K562 (cell line): ENCODE measurements around the gene DTL. TPM values are rescaled to one million over a fixed set of nuclear protein-coding genes. Genes with fewer than 3 reads are reported as not detected.

ENCODE experiments used
- ATAC-seq: fragments of 200-7000 bp; cut with Tn5 transposase; 3 replicates; pipeline ENCODE4 v1.9.1; 2020; ENCODE audit warnings: moderate library complexity
- BruUV-seq: library from RNA; stranded (reverse); fragments of 400-500 nt; replicated peaks from 2 replicates; lab custom pipeline; 2021; lab: Mats Ljungman, UMichigan
- CTCF ChIA-PET: fragments of 300-600 bp; formaldehyde crosslinking; extraction: SDS; loops from one replicate; lab custom pipeline; 2021; ENCODE audit warnings: low intra/inter-chr PET ratio; lab: Yijun Ruan, JAX
- POLR2A ChIA-PET: fragments of 300-600, 350-650 bp; sonication (Branson Sonifier 250); formaldehyde crosslinking; extraction: SDS; loops from one replicate; lab custom pipeline; 2021; ENCODE audit warnings: antibody characterized with exemption, inconsistent platforms; lab: Yijun Ruan, JAX
- DNase-seq, 4 experiments: peaks; one replicate each; pipeline versions ENCODE4 v3.0.0 to v3.0.0-alpha.2; 2011 to 2018; ENCODE audit warnings: low spot score in 3 of 4, mixed read lengths in 3 of 4; ENCODE audit errors: extremely low read depth in 1 of 4
- FAIRE-seq: peaks from 2 replicates; lab custom pipeline; 2011; peaks lifted over from hg19 to GRCh38; lab: Jason Lieb, UNC
- H2AFZ ChIP-seq: 2 replicates; pipeline ENCODE4 v1.6.0; 2011; ENCODE audit warnings: low read depth, low read length, control low read depth, inconsistent platforms
- H3K27ac ChIP-seq: fragments of 200-600 bp; 3 replicates; pipeline ENCODE4 v1.8.0; 2011; ENCODE audit warnings: low read depth, mild to moderate bottlenecking, control low read depth, inconsistent platforms, low read length, moderate library complexity, mixed read lengths; ENCODE audit errors: extremely low read depth
- H3K27me3 ChIP-seq, 2 experiments: fragments of 300-600 bp in 1 of 2; 2 replicates in 1 of 2; 3 replicates in 1 of 2; pipeline versions ENCODE4 v1.6.0 to v1.8.0; 2011; ENCODE audit warnings: inconsistent platforms in 2 of 2, low read length in 2 of 2, mild to moderate bottlenecking in 1 of 2, mixed read lengths in 1 of 2, moderate library complexity in 1 of 2; ENCODE audit not compliant: control insufficient read depth in 2 of 2, insufficient read depth in 2 of 2
- H3K36me3 ChIP-seq: fragments of 300-600 bp; 3 replicates; pipeline ENCODE4 v1.8.0; 2011; ENCODE audit warnings: mild to moderate bottlenecking, low read length, inconsistent platforms; ENCODE audit not compliant: control insufficient read depth, insufficient read depth
- H3K4me1 ChIP-seq, 2 experiments: fragments of 200-600 bp in 1 of 2; replicated peaks in 1 of 2; 2 replicates in 1 of 2; 3 replicates in 1 of 2; pipeline versions ENCODE4 v1.5.1 to v1.8.0; 2011; ENCODE audit warnings: inconsistent platforms in 2 of 2, low read length in 2 of 2, mild to moderate bottlenecking in 1 of 2, mixed read lengths in 1 of 2, moderate library complexity in 1 of 2; ENCODE audit not compliant: control insufficient read depth in 2 of 2, insufficient read depth in 2 of 2
- H3K4me2 ChIP-seq: 2 replicates; pipeline ENCODE4 v1.6.1; 2011; ENCODE audit warnings: low read length, control low read depth, inconsistent platforms, mixed read lengths; ENCODE audit not compliant: insufficient read depth
- H3K4me3 ChIP-seq: fragments of 200-600 bp; sonication (generic), shearing (Covaris generic); 2 replicates; pipeline ENCODE4 v1.5.1; 2016; ENCODE audit warnings: control low read depth, inconsistent platforms
- H3K79me2 ChIP-seq: fragments of 200-600 bp; 3 replicates; pipeline ENCODE4 v1.8.0; 2011; ENCODE audit warnings: low read length, inconsistent platforms; ENCODE audit not compliant: control insufficient read depth, insufficient read depth
- H3K9ac ChIP-seq, 2 experiments: 2 replicates each; pipeline versions ENCODE4 v1.6.0 to v1.6.1; 2011; ENCODE audit warnings: low read depth in 2 of 2, low read length in 2 of 2, control low read depth in 1 of 2, inconsistent platforms in 1 of 2, mild to moderate bottlenecking in 1 of 2, mixed read lengths in 1 of 2; ENCODE audit not compliant: insufficient read depth in 1 of 2
- H3K9me1 ChIP-seq: one replicate; pipeline ENCODE4 v1.6.0; 2011; ENCODE audit warnings: inconsistent platforms, mild to moderate bottlenecking, low read length, moderate library complexity; ENCODE audit not compliant: control insufficient read depth, insufficient read depth
- H3K9me3 ChIP-seq: replicated peaks from 2 replicates; pipeline ENCODE4 v1.5.1; 2011; ENCODE audit warnings: low read depth, low read length, inconsistent platforms; ENCODE audit not compliant: control insufficient read depth, insufficient read depth
- H4K20me1 ChIP-seq: replicated peaks from 2 replicates; pipeline ENCODE4 v1.6.1; 2011; ENCODE audit warnings: low read length, inconsistent platforms, mixed read lengths; ENCODE audit not compliant: control insufficient read depth, insufficient read depth
- CXXC5 ChIP-seq: fragments of 250-450 bp; sonication (Bioruptor Pico); IDR thresholded peaks from 2 replicates; pipeline ENCODE4 v1.8.0; 2022; ENCODE audit warnings: inconsistent platforms, mild to moderate bottlenecking, moderate library complexity
- NCOA2 ChIP-seq, 2 experiments: fragments of 450-650 bp; IDR thresholded peaks; 2 replicates each; pipeline ENCODE4 v1.6.1; 2018; ENCODE audit warnings: mild to moderate bottlenecking in 2 of 2, moderate library complexity in 1 of 2; ENCODE audit not compliant: partially characterized antibody in 2 of 2
- RAD21 ChIP-seq, 2 experiments: fragments of 250-450 bp in 1 of 2; fragments of 450-650 bp in 1 of 2; sonication (Bioruptor Pico) in 1 of 2; formaldehyde crosslinking in 1 of 2; IDR thresholded peaks in 1 of 2; conservative IDR thresholded peaks in 1 of 2; 2 replicates each; pipeline versions ENCODE4 v1.4.0 to v1.8.0; 2020 to 2022; ENCODE audit warnings: mild to moderate bottlenecking in 2 of 2, moderate library complexity in 1 of 2
- RBBP5 ChIP-seq: fragments of 200-600 bp; sonication (generic); IDR thresholded peaks from 2 replicates; pipeline ENCODE4 v1.6.1; 2012; ENCODE audit warnings: borderline replicate concordance, mild to moderate bottlenecking, low read length, control low read depth, inconsistent platforms; ENCODE audit not compliant: insufficient read depth, poor library complexity, severe bottlenecking
- RFX5 ChIP-seq: IDR thresholded peaks from 2 replicates; pipeline ENCODE4 v1.6.1; 2011; ENCODE audit warnings: low read depth, mild to moderate bottlenecking, improper control_type of control experiment, low read length
- YY1 ChIP-seq, 3 experiments: IDR thresholded peaks; 2 replicates each; pipeline ENCODE4 v1.6.1; 2011; ENCODE audit warnings: low read length in 2 of 3, mild to moderate bottlenecking in 2 of 3, moderate library complexity in 2 of 3, borderline replicate concordance in 1 of 3, control low read depth in 1 of 3, low read depth in 1 of 3; ENCODE audit not compliant: insufficient read depth in 3 of 3, insufficient replicate concordance in 2 of 3, control insufficient read depth in 1 of 3, insufficient read length in 1 of 3; ENCODE audit errors: extremely low read depth in 1 of 3
- ZNF175 ChIP-seq: fragments of 200-800 bp; sonication (Bioruptor generic); IDR thresholded peaks from 2 replicates; pipeline ENCODE4 v1.6.1; 2016; ENCODE audit warnings: low read depth, mild to moderate bottlenecking, missing genetic modification characterization, missing compliant biosample characterization
- WGBS: fragments of 100-300 bp; shearing (Covaris generic); methylation state at CpG from one replicate; pipeline ENCODE4 v1.1.6; 2016; ENCODE audit warnings: low coverage, mixed read lengths; ENCODE audit not compliant: insufficient coverage; ENCODE audit errors: missing lambda C conversion rate; 5-methylcytosine and 5-hydroxymethylcytosine counted together
- in situ Hi-C: fragments of 300-500 bp; cut with MboI; formaldehyde crosslinking; loops from 4 replicates; pipeline ENCODE4 v1.15.0; 2018; ENCODE audit warnings: inconsistent platforms, mixed read lengths
- intact Hi-C: fragments of 100-400 bp; cut with micrococcal nuclease; formaldehyde crosslinking; loops from 2 replicates; pipeline ENCODE4 v1.14.2; 2022
- polyA plus RNA-seq, 8 experiments: library from polyadenylated mRNA; depleted of rRNA in 4 of 8; stranded (reverse) in 5 of 8; unstranded in 3 of 8; fragments of >200 nt; fragmentation: Nextera tagmentation in 2 of 8; fragmentation: Illumina TruSeq in 1 of 8; extraction: Ambion mirVana in 2 of 8; extraction: Trizol in 1 of 8; gene quantifications; 2 replicates each; pipeline versions ENCODE4 v1.2.1 to v1.2.3, GENCODE V29; 2011 to 2014; ENCODE audit warnings: inconsistent platforms in 1 of 8, missing spikeins in 1 of 8
- total RNA-seq, 7 experiments: library from RNA; depleted of rRNA in 6 of 7; stranded (reverse); fragments of >200 nt in 6 of 7; fragmentation: Illumina TruSeq in 2 of 7; extraction: Trizol in 2 of 7; gene quantifications; 2 replicates each; pipeline versions ENCODE4 v1.2.1 to v1.2.3, GENCODE V29; 2011 to 2021; ENCODE audit warnings: low replicate concordance in 1 of 7
- TF ChIP-seq, protein P1 (sequence below), 2 experiments: fragments of 450-650 bp in 1 of 2; sonication (generic) in 1 of 2; formaldehyde crosslinking in 1 of 2; IDR thresholded peaks in 1 of 2; conservative IDR thresholded peaks in 1 of 2; 2 replicates each; pipeline versions ENCODE4 v1.6.1 to v1.8.1; 2016 to 2023; ENCODE audit warnings: mild to moderate bottlenecking in 2 of 2, moderate library complexity in 2 of 2, inconsistent platforms in 1 of 2, missing genetic modification reagents in 1 of 2
- TF ChIP-seq, protein P2 (sequence below): sonication (generic); formaldehyde crosslinking; IDR thresholded peaks from 2 replicates; pipeline ENCODE4 v1.8.1; 2022; ENCODE audit warnings: missing genetic modification reagents
- TF ChIP-seq, protein P3 (sequence below), 3 experiments: IDR thresholded peaks in 2 of 3; conservative IDR thresholded peaks in 1 of 3; 2 replicates each; pipeline ENCODE4 v1.5.1; 2011 to 2012; ENCODE audit warnings: low read length in 3 of 3, mild to moderate bottlenecking in 3 of 3, control low read depth in 2 of 3, improper control_type of control experiment in 1 of 3, inconsistent platforms in 1 of 3, low read depth in 1 of 3, mixed read lengths in 1 of 3, moderate library complexity in 1 of 3; ENCODE audit not compliant: insufficient read depth in 2 of 3

The DTL gene
- total and polyA plus RNA-seq, 9 of the 15 experiments (the other 6 are each of a cell fraction or from before 2014, with no cell fraction given) = 38.3 to 81.0 (median 63.2) TPM

DNA sequence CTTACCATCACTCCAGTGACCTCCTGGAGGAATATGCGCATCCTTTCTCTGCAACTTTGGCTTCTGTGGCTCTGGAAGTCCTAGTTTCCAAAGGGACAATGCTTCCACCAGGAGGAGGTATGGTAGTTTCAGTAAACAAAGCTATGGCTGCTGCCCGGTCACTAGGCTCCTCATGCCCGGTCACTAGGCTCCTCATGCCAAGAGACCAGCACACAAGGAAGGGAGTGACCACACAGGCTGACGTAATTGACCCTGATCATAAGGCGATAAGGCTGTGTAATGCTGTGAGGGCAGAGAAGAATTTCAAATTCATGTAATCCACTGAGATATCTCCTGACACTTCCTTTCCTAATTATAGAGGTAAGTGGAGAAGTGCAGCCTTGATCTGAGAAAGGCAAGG lies 102.9 kb downstream of the DTL start:
- Histone ChIP-seq H4K20me1 (no peaks in the 10 kb centered on the region), H3K9ac (no peak overlapping the region; a peak in 1 of 4 replicates), H3K27me3 (no peaks in the 10 kb centered on the region), H3K4me1 (peaks cover 5 to 20% of the 10 kb centered on the region in 2 experiments; a peak in 4 of 5 replicates), H3K4me2 (no peak overlapping the region), H3K9me1 (no peaks in the 10 kb centered on the region), H3K36me3 (peaks cover 5% of the 10 kb centered on the region; the same call in 1 of the 3 replicates), H3K9me3 (0 out of 2 replicates have a peak, but pooled peaks cover 1% of the 10 kb centered on the region), H3K4me3 (no peak overlapping the region), H2AFZ (peak overlapping the region; percentile 18; the same call in 1 of the 2 replicates), H3K27ac (0 out of 3 replicates have a peak overlapping the region, but pooled peaks have one; percentile 0), H3K79me2 (no peaks in the 10 kb centered on the region)
- FAIRE-seq (no peak), DNase-seq (no peak), ATAC-seq (peak; percentile 53)
- BruUV-seq = no TSS peak
- intact Hi-C loops (loop anchor here (1.0 kb wide), 1 partner anchor 153 kb away; no protein-coding TSS in a partner anchor), in situ Hi-C loops (no loop called here)
- POLR2A ChIA-PET = interaction anchor here (0.6 kb wide), 1 partner anchor 28 kb away, joined by 3 read pairs; no protein-coding TSS in a partner anchor
- CTCF ChIA-PET = interaction anchor here (2.0 kb wide), 1 partner anchor 153 kb away, joined by 14 read pairs; no protein-coding TSS in a partner anchor
- 53% methylated on average over 5 of the region's 5 CpGs for WGBS
- TF ChIP-seq, protein P1, sequence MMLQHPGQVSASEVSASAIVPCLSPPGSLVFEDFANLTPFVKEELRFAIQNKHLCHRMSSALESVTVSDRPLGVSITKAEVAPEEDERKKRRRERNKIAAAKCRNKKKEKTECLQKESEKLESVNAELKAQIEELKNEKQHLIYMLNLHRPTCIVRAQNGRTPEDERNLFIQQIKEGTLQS (IDR thresholded peaks at IDR 0.05) = peak; percentile 75
- TF ChIP-seq, protein P1 (CRISPR knock-in tag; conservative IDR thresholded peaks at IDR 0.05) = no peak
- TF ChIP-seq RFX5 (no peak), RAD21 (CRISPR knock-in tag; conservative IDR thresholded peaks at IDR 0.05 in 1 of 2, IDR thresholded peaks at IDR 0.05 in 1 of 2) (peak; percentile 77 to 78), YY1 (IDR thresholded peaks at IDR 0.05; ENCODE audit: borderline replicate concordance in 1 of 3, control insufficient read depth in 1 of 3, extremely low read depth in 1 of 3, insufficient read depth in 3 of 3, insufficient read length in 1 of 3, insufficient replicate concordance in 2 of 3, low read depth in 1 of 3, low read length in 2 of 3) (no peak), ZNF175 (0 out of 2 replicates have a peak, but pooled peaks have one; percentile 41), NCOA2 (IDR thresholded peaks at IDR 0.05; ENCODE audit: partially characterized antibody in 2 of 2) (no peak), CXXC5 (CRISPR knock-in tag) (no peak), RBBP5 (no peak)
- TF ChIP-seq, protein P2, sequence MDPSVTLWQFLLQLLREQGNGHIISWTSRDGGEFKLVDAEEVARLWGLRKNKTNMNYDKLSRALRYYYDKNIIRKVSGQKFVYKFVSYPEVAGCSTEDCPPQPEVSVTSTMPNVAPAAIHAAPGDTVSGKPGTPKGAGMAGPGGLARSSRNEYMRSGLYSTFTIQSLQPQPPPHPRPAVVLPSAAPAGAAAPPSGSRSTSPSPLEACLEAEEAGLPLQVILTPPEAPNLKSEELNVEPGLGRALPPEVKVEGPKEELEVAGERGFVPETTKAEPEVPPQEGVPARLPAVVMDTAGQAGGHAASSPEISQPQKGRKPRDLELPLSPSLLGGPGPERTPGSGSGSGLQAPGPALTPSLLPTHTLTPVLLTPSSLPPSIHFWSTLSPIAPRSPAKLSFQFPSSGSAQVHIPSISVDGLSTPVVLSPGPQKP = no peak
- TF ChIP-seq, protein P3, sequence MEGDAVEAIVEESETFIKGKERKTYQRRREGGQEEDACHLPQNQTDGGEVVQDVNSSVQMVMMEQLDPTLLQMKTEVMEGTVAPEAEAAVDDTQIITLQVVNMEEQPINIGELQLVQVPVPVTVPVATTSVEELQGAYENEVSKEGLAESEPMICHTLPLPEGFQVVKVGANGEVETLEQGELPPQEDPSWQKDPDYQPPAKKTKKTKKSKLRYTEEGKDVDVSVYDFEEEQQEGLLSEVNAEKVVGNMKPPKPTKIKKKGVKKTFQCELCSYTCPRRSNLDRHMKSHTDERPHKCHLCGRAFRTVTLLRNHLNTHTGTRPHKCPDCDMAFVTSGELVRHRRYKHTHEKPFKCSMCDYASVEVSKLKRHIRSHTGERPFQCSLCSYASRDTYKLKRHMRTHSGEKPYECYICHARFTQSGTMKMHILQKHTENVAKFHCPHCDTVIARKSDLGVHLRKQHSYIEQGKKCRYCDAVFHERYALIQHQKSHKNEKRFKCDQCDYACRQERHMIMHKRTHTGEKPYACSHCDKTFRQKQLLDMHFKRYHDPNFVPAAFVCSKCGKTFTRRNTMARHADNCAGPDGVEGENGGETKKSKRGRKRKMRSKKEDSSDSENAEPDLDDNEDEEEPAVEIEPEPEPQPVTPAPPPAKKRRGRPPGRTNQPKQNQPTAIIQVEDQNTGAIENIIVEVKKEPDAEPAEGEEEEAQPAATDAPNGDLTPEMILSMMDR (IDR thresholded peaks at IDR 0.05 in 2 of 3, conservative IDR thresholded peaks at IDR 0.05 in 1 of 3; ENCODE audit: insufficient read depth in 2 of 3, low read depth in 1 of 3, low read length in 3 of 3) = peak; percentile 16 to 51 (median 33); a peak in 3 of 6 replicates
